Neural crest cell (in vitro differentiated cells): ENCODE data around the gene ZNF581. TPM values are rescaled to one million over a fixed set of nuclear protein-coding genes. Genes with fewer than 3 reads are reported as not detected.
A peak's percentile ranks its signal among the peaks of the same experiment; 100 is the strongest.

Source experiments
- DNase-seq: peaks from one replicate; pipeline ENCODE4 v3.0.0; 2021; ENCODE audit warnings: low read depth, mixed read lengths, low spot score
- H3K27ac Mint-ChIP-seq: one replicate; pipeline ENCODE4 v1.8.0; 2021; ENCODE audit warnings: mild to moderate bottlenecking, mixed read lengths; ENCODE audit not compliant: unreplicated experiment
- H3K27me3 Mint-ChIP-seq: 2 replicates; pipeline ENCODE4 v1.8.0; 2021; ENCODE audit warnings: low read depth, mild to moderate bottlenecking, mixed read lengths
- H3K36me3 Mint-ChIP-seq: 2 replicates; pipeline ENCODE4 v1.8.0; 2021; ENCODE audit warnings: low read depth, mild to moderate bottlenecking, mixed read lengths
- H3K4me1 Mint-ChIP-seq: 2 replicates; pipeline ENCODE4 v1.8.0; 2021; ENCODE audit warnings: mixed read lengths
- H3K4me3 Mint-ChIP-seq: one replicate; pipeline ENCODE4 v1.8.0; 2021; ENCODE audit warnings: mild to moderate bottlenecking, mixed read lengths
- H3K9me3 Mint-ChIP-seq: 2 replicates; pipeline ENCODE4 v1.8.0; 2021; ENCODE audit warnings: mixed read lengths
- total RNA-seq: library from RNA; stranded (reverse); gene quantifications from 2 replicates; pipeline ENCODE4 v1.2.1, GENCODE V29; 2021
- TF ChIP-seq, protein P1 (sequence below): fragments of 200-600 bp; sonication (generic); conservative IDR thresholded peaks from 2 replicates; pipeline ENCODE4 v1.5.0; 2021; ENCODE audit warnings: antibody characterized with exemption, mild to moderate bottlenecking

ZNF581 gene
- total RNA-seq, 1 donor from 2014 or later: 40.8 TPM

DNA sequence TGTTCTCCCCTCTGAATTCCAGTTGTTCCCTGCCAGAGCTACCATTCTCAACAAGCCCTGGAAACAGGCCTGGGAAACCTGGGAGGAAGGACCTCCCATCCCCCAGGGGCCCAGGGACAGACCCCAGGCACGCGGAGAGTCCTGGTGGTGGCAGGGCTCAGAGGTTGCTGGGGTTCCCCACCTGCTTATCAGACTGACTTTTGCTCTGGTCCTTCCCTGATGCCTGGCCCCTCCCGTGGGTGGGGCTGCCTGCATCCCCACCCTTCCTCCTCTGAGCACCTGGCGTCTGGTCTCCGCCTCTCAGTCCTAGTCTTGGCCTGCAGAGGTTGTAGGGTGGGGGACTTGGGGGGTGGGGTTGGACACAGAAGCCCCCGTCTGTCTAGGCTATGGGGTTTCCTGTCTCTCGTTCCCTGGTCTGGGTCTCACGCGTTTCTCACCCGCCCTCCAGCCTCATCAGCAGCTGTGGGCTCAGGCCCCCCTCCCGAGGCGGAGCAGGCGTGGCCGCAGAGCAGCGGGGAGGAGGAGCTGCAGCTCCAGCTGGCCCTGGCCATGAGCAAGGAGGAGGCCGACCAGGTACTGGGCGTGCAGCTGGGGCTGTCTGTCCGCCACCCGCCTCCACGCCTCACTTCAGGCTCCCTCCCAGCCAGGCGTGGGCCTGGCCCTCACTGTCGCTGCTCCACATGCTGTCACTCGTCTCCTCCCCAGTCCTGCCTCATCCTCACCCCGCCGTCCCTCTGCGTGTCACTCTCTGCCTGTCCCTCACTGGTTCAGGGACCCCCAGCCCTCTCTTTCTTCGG is 45.2 kb downstream of the ZNF581 start:
- no peak for DNase-seq
- Mint-ChIP-seq H3K4me1 (no peaks in the 10 kb centered on the region), H3K9me3 (no peaks in the 10 kb centered on the region), H3K27ac (peak overlapping the region; percentile 83), H3K27me3 (no peaks in the 10 kb centered on the region), H3K36me3 (no peaks in the 10 kb centered on the region), H3K4me3 (no peak overlapping the region)
- TF ChIP-seq, protein P1, sequence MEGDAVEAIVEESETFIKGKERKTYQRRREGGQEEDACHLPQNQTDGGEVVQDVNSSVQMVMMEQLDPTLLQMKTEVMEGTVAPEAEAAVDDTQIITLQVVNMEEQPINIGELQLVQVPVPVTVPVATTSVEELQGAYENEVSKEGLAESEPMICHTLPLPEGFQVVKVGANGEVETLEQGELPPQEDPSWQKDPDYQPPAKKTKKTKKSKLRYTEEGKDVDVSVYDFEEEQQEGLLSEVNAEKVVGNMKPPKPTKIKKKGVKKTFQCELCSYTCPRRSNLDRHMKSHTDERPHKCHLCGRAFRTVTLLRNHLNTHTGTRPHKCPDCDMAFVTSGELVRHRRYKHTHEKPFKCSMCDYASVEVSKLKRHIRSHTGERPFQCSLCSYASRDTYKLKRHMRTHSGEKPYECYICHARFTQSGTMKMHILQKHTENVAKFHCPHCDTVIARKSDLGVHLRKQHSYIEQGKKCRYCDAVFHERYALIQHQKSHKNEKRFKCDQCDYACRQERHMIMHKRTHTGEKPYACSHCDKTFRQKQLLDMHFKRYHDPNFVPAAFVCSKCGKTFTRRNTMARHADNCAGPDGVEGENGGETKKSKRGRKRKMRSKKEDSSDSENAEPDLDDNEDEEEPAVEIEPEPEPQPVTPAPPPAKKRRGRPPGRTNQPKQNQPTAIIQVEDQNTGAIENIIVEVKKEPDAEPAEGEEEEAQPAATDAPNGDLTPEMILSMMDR: no peak

DNA sequence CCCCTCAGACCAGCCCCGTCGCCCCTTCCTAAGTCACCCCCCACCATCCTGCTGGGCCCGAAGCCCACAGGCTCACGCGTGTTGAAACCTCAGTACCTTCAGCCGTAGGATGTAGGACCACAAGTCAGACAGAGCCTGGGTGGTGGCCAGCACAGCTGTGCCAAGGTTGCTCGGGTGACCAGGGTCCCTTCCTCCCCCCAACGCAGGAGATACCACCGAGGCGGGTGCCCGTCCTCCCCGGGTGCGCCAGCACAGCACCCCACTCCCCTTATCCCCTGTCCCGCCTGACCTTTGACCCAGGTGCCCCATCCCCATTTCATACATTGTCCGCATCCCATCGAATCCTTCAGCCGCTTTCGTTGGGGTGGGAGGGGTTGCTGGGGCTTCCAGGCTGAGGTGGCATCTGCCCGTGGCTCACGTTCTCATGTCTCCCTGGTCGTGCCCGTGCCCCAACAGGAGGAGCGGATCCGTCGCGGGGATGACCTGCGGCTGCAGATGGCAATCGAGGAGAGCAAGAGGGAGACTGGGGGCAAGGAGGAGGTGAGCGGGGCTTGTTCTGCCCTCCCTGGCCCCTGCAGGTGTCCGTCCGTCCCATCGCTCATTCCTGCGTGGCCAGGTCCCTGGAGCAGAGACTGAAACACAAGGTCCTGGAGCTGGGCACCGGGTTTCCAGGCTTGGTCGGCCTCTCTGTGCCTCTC is 46.1 kb downstream of the ZNF581 start:
- H3K4me3 Mint-ChIP-seq: no peak overlapping the region
- no peaks in the 10 kb centered on the region for H3K27me3 Mint-ChIP-seq
- no peak overlapping the region for H3K27ac Mint-ChIP-seq
- no peaks in the 10 kb centered on the region for H3K9me3 Mint-ChIP-seq
- TF ChIP-seq, protein P1: no peak
- no peaks in the 10 kb centered on the region for H3K36me3 Mint-ChIP-seq
- no peak for DNase-seq
- H3K4me1 Mint-ChIP-seq: no peaks in the 10 kb centered on the region

DNA sequence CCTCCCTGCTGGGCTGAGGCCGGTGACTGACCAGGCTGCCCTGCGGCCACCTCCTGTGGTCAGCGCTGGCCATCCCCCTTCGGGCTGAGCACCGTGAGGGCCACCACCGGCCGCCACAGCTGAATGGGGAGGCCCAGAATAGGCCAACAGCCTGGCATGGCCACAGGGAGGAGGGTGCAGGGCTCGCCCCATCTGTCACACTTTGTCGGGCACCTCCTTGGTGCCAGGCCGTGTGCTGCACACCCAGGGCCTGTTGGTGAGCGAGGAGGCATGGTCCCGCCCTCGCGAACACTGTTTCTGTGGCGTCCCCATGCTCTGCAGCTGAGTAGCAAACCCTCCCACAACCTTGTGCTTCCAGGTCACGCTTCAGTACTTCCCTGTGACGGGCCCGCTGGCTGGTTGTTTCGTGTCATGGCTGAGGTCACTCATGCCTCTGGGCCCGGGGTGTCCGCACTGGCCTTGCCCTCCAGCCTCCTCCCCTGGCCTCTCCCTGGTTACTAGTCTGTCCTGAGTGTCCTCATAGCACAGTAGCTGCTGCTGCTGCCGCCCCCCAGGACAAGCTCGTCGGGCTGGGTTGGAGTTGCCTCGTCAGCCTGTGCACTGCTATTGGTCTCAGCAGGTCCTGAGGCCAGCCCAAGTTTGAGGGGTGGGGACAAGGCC is 46.8 kb downstream of the ZNF581 start:
- Mint-ChIP-seq H3K4me1 (no peaks in the 10 kb centered on the region), H3K9me3 (no peaks in the 10 kb centered on the region), H3K27ac (no peak overlapping the region), H3K4me3 (no peak overlapping the region), H3K27me3 (no peaks in the 10 kb centered on the region), H3K36me3 (no peaks in the 10 kb centered on the region)
- DNase-seq: no peak
- TF ChIP-seq, protein P1: no peak

DNA sequence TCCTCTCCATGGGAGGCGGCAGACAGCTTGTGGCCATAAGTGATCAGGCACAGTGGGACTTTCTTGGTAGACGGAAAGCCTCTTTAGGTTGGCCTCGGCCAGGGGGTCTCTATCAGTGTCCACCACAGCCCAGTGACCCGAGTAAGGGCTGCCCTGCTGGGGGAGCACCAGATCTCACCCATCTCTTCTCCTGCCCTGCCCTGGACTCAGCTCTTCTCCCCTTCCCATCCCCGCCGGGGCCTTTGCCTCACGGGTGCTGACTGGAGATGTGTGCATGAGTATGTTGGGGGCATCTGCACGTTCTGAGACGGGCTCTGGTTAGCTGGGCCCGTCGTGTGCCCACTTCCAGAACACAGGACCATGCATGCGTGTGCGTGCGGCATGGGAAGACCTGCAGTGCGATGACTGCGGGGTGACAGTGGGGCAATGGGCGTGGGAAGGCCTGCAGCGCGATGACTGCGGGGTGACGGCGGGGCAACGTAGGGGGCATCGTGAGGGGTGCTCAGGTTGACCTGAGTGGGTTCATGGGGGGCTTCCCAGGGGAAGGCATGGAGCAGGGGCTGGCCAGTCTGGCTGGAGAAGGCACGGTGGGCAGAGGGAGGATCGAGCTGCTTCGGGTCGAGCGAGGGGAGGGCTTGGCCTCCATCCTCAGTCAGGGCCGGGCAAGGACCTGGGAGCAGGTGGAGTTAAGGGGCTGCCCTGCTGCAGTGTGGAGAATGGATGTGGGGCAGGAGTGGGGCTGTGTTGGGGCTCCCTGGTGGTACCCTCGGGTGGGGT is 47.5 kb downstream of the ZNF581 start:
- H3K4me1 Mint-ChIP-seq: no peaks in the 10 kb centered on the region
- H3K27me3 Mint-ChIP-seq: no peaks in the 10 kb centered on the region
- H3K36me3 Mint-ChIP-seq: no peaks in the 10 kb centered on the region
- no peak for DNase-seq
- no peak overlapping the region for H3K27ac Mint-ChIP-seq
- no peaks in the 10 kb centered on the region for H3K9me3 Mint-ChIP-seq
- TF ChIP-seq, protein P1: no peak
- H3K4me3 Mint-ChIP-seq: no peak overlapping the region
